Measurements from ENCODE around the gene SLC38A8.

The SLC38A8 gene

DNA sequence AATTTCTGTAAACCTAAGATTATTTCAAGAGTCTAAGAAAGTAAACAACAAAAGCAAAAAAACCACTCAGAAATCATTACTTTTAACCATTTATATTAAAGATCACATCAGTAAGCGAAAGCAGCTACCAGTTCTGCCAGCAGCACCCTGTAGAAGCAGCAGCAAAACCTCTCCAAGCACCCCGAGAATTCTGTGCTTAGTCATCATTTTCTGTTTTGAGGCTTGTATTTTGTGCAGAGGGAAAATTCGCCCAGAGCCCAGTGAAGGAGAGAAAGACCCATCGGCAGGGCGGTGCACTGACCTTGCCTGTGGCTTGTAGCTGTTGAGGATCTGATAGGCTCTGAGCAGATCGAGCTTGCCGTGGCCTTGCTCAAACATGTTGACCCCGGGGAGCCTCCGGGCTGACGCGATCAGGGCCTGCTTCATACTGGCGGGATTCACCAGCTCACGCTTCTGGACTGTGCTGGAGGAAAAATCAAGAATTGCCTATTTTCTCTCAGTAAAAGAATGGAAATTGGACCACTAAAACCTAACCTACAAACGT, 38.9 kb upstream of the SLC38A8 start:
- H3K79me2 ChIP-seq (ENCODE audit: control insufficient read depth, low read length), result peaks cover 10% of the 10 kb centered on the region
- H3K4me1 ChIP-seq (ENCODE audit: control insufficient read depth, low read length), result peaks cover 20% of the 10 kb centered on the region
- H3K9me2 ChIP-seq (replicated peaks; ENCODE audit: control insufficient read depth, low read length), result no peaks in the 10 kb centered on the region
- H3K4me2 ChIP-seq (ENCODE audit: low read length), result no peak overlapping the region
- H3K36me3 ChIP-seq (ENCODE audit: control insufficient read depth, low read length), result peaks cover 78% of the 10 kb centered on the region
- H3K4me3 ChIP-seq (ENCODE audit: low read length), result no peak overlapping the region
- H3K27me3 ChIP-seq (ENCODE audit: control insufficient read depth, low read length), result no peaks in the 10 kb centered on the region
- no peak overlapping the region for H3K27ac ChIP-seq (ENCODE audit: low read depth, low read length)
- H4K20me1 ChIP-seq (ENCODE audit: control insufficient read depth, insufficient read depth, low read depth, low read length), result no peaks in the 10 kb centered on the region
- H3K9me3 ChIP-seq (ENCODE audit: control insufficient read depth, insufficient read depth, low read length), result no peaks in the 10 kb centered on the region
- H3F3A ChIP-seq (ENCODE audit: control insufficient read depth, insufficient read depth), result peaks cover 7% of the 10 kb centered on the region; the same call in 1 of the 2 replicates
- TF ChIP-seq CTCF (IDR thresholded peaks at IDR 0.05; ENCODE audit: low read depth, low read length, poor library complexity, severe bottlenecking), result no peak

DNA sequence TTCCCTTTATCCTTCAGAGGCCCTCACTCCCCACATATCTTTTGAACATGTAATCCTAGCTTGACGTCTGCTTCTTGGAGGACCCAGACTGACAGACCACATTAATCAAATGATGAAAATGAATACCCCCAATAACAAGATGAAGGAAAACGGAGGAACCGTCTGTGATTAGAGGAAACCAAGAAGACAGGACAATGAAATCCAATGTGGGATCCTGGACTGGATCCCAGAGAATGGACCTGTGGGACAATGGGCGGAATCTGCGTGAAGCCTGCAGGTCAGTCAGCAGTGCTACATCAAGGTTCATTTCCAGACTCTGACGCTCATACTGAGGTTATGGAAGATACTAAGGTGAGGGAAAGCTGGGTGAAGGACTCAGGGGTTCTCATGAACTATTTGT, 38.2 kb upstream of the SLC38A8 start:
- Histone ChIP-seq H3K79me2 (ENCODE audit: control insufficient read depth, low read length) (peaks cover 4% of the 10 kb centered on the region), H3K4me2 (ENCODE audit: low read length) (no peak overlapping the region), H3K9me3 (ENCODE audit: control insufficient read depth, insufficient read depth, low read length) (no peaks in the 10 kb centered on the region), H3K36me3 (ENCODE audit: control insufficient read depth, low read length) (peaks cover 75% of the 10 kb centered on the region), H3K4me3 (ENCODE audit: low read length) (no peak overlapping the region), H3K27ac (ENCODE audit: low read depth, low read length) (no peak overlapping the region), H4K20me1 (ENCODE audit: control insufficient read depth, insufficient read depth, low read depth, low read length) (no peaks in the 10 kb centered on the region), H3K4me1 (ENCODE audit: control insufficient read depth, low read length) (peaks cover 13% of the 10 kb centered on the region), H3K9me2 (replicated peaks; ENCODE audit: control insufficient read depth, low read length) (no peaks in the 10 kb centered on the region), H3K27me3 (ENCODE audit: control insufficient read depth, low read length) (no peaks in the 10 kb centered on the region), H3F3A (ENCODE audit: control insufficient read depth, insufficient read depth) (peaks cover 3% of the 10 kb centered on the region; the same call in 1 of the 2 replicates)
- TF ChIP-seq EZH2phosphoT487 (IDR thresholded peaks at IDR 0.05; ENCODE audit: borderline replicate concordance, low read length) (no peak), CTCF (IDR thresholded peaks at IDR 0.05; ENCODE audit: low read depth, low read length, poor library complexity, severe bottlenecking) (no peak)

DNA sequence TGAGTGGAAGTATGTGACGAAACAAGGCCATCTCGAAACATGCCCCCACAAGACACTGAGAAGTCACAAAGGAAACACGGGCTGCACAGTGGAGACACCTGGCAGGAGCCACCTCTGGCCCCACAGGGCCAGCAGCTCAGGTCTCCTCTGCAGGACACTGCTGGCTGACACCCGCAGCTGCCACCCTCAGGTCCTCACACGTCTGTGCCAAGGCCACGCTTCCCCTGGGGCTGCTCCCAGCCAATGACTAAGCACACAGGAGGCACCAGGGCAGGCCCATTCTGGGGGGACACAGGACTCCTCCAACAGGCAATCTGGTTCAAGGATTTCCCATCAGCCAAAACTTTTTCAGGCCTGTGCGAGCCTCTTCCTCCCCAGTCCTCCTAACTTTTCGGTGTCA, 37.8 kb upstream of the SLC38A8 start:
- Histone ChIP-seq H3K79me2 (ENCODE audit: control insufficient read depth, low read length) (peaks cover 4% of the 10 kb centered on the region), H3K36me3 (ENCODE audit: control insufficient read depth, low read length) (peaks cover 80% of the 10 kb centered on the region), H3K4me1 (ENCODE audit: control insufficient read depth, low read length) (peaks cover 9% of the 10 kb centered on the region), H3K9me2 (replicated peaks; ENCODE audit: control insufficient read depth, low read length) (no peaks in the 10 kb centered on the region), H3K4me2 (ENCODE audit: low read length) (no peak overlapping the region), H3F3A (ENCODE audit: control insufficient read depth, insufficient read depth) (no peaks in the 10 kb centered on the region), H3K27ac (ENCODE audit: low read depth, low read length) (no peak overlapping the region), H4K20me1 (ENCODE audit: control insufficient read depth, insufficient read depth, low read depth, low read length) (no peaks in the 10 kb centered on the region), H3K27me3 (ENCODE audit: control insufficient read depth, low read length) (no peaks in the 10 kb centered on the region), H3K4me3 (ENCODE audit: low read length) (no peak overlapping the region), H3K9me3 (ENCODE audit: control insufficient read depth, insufficient read depth, low read length) (no peaks in the 10 kb centered on the region)
- TF ChIP-seq EZH2phosphoT487 (IDR thresholded peaks at IDR 0.05; ENCODE audit: borderline replicate concordance, low read length) (no peak), CTCF (IDR thresholded peaks at IDR 0.05; ENCODE audit: low read depth, low read length, poor library complexity, severe bottlenecking) (no peak)

Data from DOHH2 (cell line).